GM19025 (cell line): Measurements from ENCODE around the gene ARVCF.

ENCODE experiments used
- ATAC-seq: cut with Tn5 transposase; IDR thresholded peaks from one replicate; pipeline ENCODE4 v1.9.1; 2021; ENCODE audit warnings: mild to moderate bottlenecking, low read depth, moderate library complexity; ENCODE audit not compliant: unreplicated experiment

ARVCF gene

GRCh38 chr22:20053407-20054033, 36.9 kb upstream of the ARVCF start:
- no peak for ATAC-seq

GRCh38 chr22:20052309-20053259, 36.0 kb upstream of the ARVCF start:
- ATAC-seq: no peak

- ATAC-seq: no peak
Measured at GRCh38 chr22:20051927-20052308, 35.3 kb upstream of the ARVCF start.

DNA sequence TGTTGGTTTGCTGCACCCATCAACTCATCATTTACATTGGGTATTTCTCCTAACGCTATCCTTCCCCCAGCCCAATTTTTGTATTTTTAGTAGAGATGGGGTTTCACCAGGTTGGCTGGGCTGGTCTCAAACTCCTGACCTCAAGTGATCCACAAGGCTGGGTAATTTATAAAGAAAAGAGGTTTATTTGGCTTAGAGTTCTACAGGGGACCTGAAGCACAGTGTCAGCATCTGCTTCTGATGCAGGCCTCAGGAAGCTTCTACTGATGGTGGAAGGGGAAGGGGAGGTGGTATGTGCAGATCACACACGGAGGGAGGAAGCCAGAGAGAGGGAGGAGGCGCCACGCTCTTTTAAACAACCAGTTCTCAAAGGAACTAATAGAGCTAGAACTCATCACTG, 30.1 kb upstream of the ARVCF start:
- ATAC-seq: no peak

DNA sequence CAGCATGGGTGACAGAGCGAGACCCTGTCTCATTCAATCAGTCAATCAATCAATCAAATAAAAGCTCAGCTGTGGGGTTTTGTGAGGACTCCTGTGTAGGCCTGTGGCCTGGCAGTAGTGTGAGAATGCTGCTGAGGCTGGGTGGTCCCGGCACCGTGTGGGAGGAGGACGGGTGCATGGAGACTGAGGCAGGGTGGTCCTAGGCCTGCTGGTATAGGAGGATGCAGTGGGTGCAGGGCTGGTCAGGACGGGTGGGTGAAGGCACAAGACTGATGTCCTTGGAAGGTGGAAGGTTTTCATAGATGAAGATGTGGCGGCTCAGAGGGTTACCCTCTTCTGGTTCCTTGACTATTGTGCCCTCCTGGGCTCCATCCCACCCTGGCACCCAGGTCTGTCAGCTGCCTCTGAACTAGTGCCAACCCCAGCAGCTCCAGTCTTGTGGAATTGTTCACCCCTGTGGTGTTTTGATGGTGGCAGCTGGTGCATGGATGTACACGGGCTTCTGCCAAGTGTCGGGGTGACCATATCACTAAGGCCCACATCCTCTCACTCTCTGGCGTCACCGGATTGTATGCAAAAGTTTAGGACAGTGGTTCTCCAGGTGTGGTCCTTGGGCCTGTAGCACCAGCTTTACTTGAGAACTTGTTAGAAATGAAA, 28.0 kb upstream of the ARVCF start:
- no peak for ATAC-seq

- ATAC-seq: no peak
Measured at GRCh38 chr22:20043997-20044342, 27.3 kb upstream of the ARVCF start.

GRCh38 chr22:20043057-20043996, 26.7 kb upstream of the ARVCF start:
- no peak for ATAC-seq

- no peak for ATAC-seq
Measured at GRCh38 chr22:20040327-20041200, 23.9 kb upstream of the ARVCF start.

DNA sequence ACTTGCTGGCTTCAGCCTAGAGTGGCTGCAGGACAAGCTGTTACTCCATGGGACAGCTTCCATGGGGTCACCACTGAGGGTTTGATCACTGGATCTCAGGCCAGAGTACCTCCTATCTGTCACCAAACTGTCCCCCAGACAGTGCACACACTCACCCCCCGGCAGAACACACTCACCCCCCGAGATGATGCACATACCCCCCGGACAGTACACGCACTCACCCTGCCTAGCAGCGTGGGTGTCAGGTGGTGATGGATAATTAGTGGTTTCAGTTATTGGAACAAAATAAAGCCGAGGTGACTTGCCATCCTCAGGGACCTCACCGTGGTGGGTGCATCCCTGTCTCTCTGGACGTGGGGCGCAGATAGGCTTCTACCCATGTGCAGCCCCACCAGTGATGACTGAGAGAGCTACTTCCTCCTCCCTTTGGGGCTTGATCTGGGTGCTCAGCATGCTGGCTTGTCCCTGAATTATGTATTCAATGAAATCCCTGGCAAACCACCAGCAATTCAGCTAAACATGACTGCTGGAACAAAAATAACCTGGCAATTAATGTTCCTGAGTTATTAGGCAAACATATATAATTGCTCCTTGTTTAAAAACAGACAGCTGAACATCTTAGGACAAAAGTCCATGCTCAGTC, 23.2 kb upstream of the ARVCF start:
- no peak for ATAC-seq

GRCh38 chr22:20038574-20038973, 22.0 kb upstream of the ARVCF start:
- ATAC-seq: no peak

DNA sequence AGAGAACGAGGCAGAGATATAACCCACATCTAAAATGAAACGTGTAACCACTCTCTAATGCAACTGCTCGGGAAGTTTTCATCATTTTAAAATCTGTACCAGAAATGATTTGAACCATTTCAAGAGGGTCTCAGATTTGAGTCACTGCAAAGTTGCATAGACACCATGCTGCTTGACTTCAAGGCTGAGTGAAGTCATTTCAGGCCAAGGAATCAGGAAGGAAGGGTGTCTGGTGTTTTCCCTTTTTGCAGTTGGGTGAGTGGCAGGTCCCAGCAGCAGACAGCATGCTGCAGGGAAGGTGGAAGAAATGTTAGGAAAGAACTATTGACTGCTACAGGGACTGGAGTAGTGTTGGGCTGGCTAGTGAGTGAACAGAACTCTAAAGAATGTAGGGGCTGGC, 20.8 kb upstream of the ARVCF start:
- ATAC-seq: no peak

GRCh38 chr22:20036535-20037392, 20.1 kb upstream of the ARVCF start:
- ATAC-seq: no peak

DNA sequence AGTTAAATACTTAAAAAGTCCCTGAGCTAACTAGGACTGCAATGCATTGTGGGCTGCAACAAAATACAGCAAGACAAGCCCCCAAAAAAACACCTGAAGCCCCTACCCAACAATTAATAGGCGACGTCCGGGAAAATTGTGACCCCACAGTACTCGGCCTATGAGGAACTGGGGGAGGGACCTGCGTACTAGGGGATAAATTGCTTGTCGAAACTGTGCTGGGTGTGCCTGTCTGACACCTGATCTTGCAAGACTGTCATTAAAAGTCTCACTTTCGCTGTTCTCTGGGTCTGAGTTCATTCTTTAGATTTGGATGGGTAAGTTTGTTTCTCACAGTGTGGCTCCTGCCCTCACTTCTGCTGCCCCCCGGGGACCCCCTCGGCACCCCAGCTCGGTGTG, 19.5 kb upstream of the ARVCF start:
- ATAC-seq: no peak

- ATAC-seq: no peak
Measured at GRCh38 chr22:20035375-20036083, 18.9 kb upstream of the ARVCF start.

DNA sequence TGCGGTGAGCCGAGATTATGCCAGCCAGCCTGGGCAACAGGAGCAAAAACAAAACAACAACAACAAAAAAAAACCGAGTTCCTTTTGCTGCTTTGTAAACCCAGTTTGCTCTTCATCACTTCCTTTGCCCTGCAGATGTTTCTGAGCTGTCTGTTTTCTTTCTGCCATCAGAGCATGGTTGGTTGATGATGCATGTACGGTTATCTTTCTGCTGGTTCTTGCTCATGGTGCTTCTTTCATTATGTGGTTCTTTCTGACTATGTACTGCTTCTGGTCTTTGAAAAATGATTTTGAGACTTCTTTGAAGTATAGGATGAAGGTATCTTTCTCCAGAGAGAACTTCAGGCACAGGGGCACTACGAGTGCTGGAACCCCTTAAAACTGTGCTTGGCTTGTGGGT, 17.5 kb upstream of the ARVCF start:
- no peak for ATAC-seq

DNA sequence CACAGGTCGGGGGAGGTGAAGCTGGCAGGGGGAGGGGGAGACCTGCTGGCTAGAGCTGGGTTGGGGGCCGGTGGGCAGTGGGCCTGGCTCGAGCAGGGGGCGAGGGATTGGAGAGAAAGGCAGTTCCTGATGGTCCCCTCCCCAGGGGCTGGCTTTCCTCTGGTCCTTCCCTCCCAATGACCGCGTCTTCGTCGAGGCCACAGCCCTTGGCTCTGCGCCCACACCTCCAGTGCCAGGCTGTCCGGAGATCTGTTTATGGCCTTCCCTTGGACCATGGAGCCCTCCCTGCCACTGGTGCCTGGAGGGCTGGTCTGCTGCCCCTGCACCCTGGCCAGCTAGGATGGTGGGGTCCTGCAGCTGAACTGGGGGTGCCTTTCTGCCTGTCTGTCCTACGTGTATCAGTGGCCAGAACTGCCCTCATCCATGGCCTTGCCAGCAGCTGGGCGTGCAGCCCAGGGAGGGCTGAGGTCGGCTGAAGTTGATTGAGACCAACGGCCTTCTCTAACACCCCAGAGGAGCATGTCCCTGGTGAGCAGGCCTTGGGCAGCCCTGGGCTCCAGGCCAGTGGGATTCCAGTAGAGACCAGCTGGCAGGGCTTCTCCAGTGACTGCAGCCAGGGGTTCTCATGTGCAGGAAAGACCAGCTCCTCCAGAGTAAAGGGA, 16.6 kb upstream of the ARVCF start:
- no peak for ATAC-seq

GRCh38 chr22:20032407-20032991, 15.9 kb upstream of the ARVCF start:
- no peak for ATAC-seq
